NCI-H82 treated with DMSO at 0.1 percent for 48 hours (cell line): ENCODE results near the gene ZNF219.

Source experiments
- DNase-seq: peaks from one replicate; lab custom pipeline; 2025; ENCODE audit not compliant: unreplicated experiment; lab: John Stamatoyannopoulos, UW

ZNF219 gene

GRCh38 chr14:21098076-21098891 lies at the start of gene ZNF219:
Gene ZNF219, minus strand, starts transcription at chr14:21098655. Its CDS starts 5,064 bp downstream, at chr14:21093591.
- DNase-seq: peak; percentile 50

GRCh38 chr14:21145437-21145836 lies 47.0 kb upstream of the ZNF219 start:
- DNase-seq: no peak

- DNase-seq: no peak
These were observed 43.9 kb upstream of the ZNF219 start for GRCh38 chr14:21142357-21142756.

GRCh38 chr14:21136024-21136423 lies 37.6 kb upstream of the ZNF219 start:
- peak; percentile 1 for DNase-seq

GRCh38 chr14:21133901-21134300 lies 35.4 kb upstream of the ZNF219 start:
- DNase-seq: no peak

- no peak for DNase-seq
These were observed 25.0 kb upstream of the ZNF219 start for GRCh38 chr14:21123429-21123828.

GRCh38 chr14:21121122-21121521 lies 22.7 kb upstream of the ZNF219 start:
- no peak for DNase-seq

GRCh38 chr14:21120686-21121085 lies 22.2 kb upstream of the ZNF219 start:
- no peak for DNase-seq

GRCh38 chr14:21118933-21119332 lies 20.5 kb upstream of the ZNF219 start:
- DNase-seq: no peak

GRCh38 chr14:21113369-21113768 lies 14.9 kb upstream of the ZNF219 start:
- DNase-seq: no peak

GRCh38 chr14:21112255-21112654 lies 13.8 kb upstream of the ZNF219 start:
- no peak for DNase-seq

GRCh38 chr14:21109377-21110138 lies 11.1 kb upstream of the ZNF219 start:
- no peak for DNase-seq

- no peak for DNase-seq
These were observed 10.3 kb upstream of the ZNF219 start for GRCh38 chr14:21108791-21109190.

GRCh38 chr14:21107283-21107800 lies 8.9 kb upstream of the ZNF219 start:
- DNase-seq: no peak

- DNase-seq: peak; percentile 57
These were observed 8.2 kb upstream of the ZNF219 start for GRCh38 chr14:21106498-21107282.

- peak; percentile 11 for DNase-seq
These were observed 7.7 kb upstream of the ZNF219 start for GRCh38 chr14:21106176-21106497.

- DNase-seq: no peak
These were observed 6.6 kb upstream of the ZNF219 start for GRCh38 chr14:21105095-21105494.

GRCh38 chr14:21104448-21105060 lies 6.1 kb upstream of the ZNF219 start:
- peak; percentile 60 for DNase-seq

GRCh38 chr14:21103710-21104447 lies 5.4 kb upstream of the ZNF219 start:
- peak; percentile 82 for DNase-seq

GRCh38 chr14:21103411-21103709 lies 4.9 kb upstream of the ZNF219 start:
- DNase-seq: no peak
